Fibroblast of pulmonary artery (primary cell): ENCODE measurements around the gene SDF2L1.
"Not testable (repeated sequence)": the region's sequence is repeated elsewhere in the genome, so short reads cannot be mapped to it uniquely, and the experiment has no call there.

Source experiments
- DNase-seq: peaks from one replicate; pipeline ENCODE4 v3.0.0-alpha.2; 2010; ENCODE audit warnings: low read depth
- H3K4me3 ChIP-seq: replicated peaks from 2 replicates; pipeline ENCODE4 v1.5.1; 2011; ENCODE audit warnings: low read depth, mild to moderate bottlenecking, control low read depth, low read length, moderate library complexity
- CTCF ChIP-seq: IDR thresholded peaks from 2 replicates; pipeline ENCODE4 v1.5.1; 2011; ENCODE audit warnings: mild to moderate bottlenecking, control low read depth, low read length, inconsistent platforms; ENCODE audit errors: missing control alignments

SDF2L1 gene

GRCh38 chr22:21691816-21692215 lies 49.7 kb downstream of the SDF2L1 start:
- no peak for DNase-seq
- no peak for TF ChIP-seq CTCF
- H3K4me3 ChIP-seq: no peak overlapping the region

DNA sequence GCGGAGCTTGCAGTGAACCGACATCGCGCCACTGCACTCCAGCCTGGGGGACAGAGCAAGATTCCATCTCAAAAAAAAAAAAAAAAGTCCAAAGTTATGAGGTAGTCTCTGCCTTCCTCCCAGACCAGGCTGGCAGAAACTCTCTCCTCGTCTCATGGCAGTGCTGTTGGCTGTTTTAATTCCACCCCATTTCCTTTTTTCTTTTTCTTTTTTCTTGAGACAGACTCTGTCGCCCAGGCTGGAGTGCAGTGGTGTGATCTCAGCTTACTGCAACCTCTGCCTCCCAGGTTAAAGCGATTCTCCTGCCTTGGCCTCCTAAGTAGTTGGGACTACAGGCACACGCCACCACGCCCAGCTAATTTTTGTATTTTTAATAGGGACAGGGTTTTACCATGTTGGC lies 50.8 kb downstream of the SDF2L1 start:
- H3K4me3 ChIP-seq, DNase-seq: not testable (repeated sequence)

- no peak overlapping the region for H3K4me3 ChIP-seq
- no peak for DNase-seq
- no peak for TF ChIP-seq CTCF
These were observed 51.4 kb downstream of the SDF2L1 start for GRCh38 chr22:21693333-21693998.
